Subcutaneous adipose tissue (tissue), 4 donors: ENCODE results near the gene LST1. TPM values are rescaled to one million over a fixed set of nuclear protein-coding genes. Genes with fewer than 3 reads are reported as not detected.

Experiments used
- total RNA-seq, 4 donors: library from RNA; depleted of rRNA; stranded (reverse); fragments of >200 nt; gene quantifications; one replicate each; pipeline ENCODE4 v1.1.0, GENCODE V29; 2016
- TF ChIP-seq, protein P1 (sequence below): fragments of 450-650 bp; IDR thresholded peaks from one replicate; pipeline ENCODE4 v1.5.1; 2016; ENCODE audit warnings: low read depth, mild to moderate bottlenecking, control low read depth, antibody characterized with exemption, moderate library complexity

The LST1 gene
- total RNA-seq, 4 donors from 2014 or later = 10.4 to 53.9 (median 12.5) TPM

DNA sequence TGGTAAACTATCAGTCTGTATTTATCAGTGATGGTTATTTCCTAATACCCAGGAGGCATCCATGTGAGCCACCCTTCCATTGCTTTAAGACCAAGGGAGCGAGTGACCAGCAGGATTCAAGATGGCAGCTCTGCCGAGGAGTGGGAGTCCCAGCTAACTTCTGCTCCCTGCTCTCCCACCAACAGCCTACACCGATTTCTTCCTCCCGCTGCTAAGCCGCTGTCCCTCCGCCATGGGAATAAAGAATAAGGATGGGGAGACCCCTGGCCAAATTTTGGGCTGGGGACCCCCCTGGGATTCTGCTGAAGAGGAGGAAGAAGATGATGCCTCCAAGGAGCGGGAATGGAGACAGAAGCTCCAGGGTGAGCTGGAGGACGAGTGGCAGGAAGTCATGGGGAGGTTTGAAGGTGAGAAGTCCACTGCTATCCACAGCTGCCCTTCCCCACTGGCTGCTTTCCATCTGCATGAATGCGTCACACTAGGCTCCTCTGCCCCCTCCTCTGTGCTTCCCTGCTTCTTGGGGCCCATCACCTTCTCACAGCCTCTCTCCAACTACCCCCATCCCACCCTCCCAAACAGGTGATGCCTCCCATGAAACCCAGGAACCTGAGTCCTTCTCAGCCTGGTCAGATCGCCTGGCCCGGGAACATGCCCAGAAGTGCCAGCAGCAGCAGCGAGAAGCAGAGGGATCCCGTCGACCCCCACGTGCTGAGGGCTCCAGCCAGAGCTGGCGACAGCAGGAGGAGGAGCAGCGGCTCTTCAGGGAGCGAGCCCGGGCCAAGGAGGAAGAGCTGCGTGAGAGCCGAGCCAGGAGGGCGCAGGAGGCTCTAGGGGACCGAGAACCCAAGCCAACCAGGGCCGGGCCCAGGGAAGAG, 28.4 kb upstream of the LST1 start:
- TF ChIP-seq, protein P1, sequence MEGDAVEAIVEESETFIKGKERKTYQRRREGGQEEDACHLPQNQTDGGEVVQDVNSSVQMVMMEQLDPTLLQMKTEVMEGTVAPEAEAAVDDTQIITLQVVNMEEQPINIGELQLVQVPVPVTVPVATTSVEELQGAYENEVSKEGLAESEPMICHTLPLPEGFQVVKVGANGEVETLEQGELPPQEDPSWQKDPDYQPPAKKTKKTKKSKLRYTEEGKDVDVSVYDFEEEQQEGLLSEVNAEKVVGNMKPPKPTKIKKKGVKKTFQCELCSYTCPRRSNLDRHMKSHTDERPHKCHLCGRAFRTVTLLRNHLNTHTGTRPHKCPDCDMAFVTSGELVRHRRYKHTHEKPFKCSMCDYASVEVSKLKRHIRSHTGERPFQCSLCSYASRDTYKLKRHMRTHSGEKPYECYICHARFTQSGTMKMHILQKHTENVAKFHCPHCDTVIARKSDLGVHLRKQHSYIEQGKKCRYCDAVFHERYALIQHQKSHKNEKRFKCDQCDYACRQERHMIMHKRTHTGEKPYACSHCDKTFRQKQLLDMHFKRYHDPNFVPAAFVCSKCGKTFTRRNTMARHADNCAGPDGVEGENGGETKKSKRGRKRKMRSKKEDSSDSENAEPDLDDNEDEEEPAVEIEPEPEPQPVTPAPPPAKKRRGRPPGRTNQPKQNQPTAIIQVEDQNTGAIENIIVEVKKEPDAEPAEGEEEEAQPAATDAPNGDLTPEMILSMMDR = no peak

DNA sequence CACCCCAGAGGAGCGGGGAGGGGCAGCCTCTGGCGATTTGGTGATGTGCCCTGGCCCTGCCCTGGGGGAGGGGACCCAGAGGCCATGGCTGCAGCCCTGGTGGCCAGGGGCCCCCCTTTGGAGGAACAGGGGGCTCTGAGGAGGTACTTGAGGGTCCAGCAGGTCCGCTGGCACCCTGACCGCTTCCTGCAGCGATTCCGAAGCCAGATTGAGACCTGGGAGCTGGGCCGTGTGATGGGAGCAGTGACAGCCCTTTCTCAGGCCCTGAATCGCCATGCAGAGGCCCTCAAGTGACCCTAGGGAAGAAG, 27.8 kb upstream of the LST1 start:
- TF ChIP-seq, protein P1 = no peak

DNA sequence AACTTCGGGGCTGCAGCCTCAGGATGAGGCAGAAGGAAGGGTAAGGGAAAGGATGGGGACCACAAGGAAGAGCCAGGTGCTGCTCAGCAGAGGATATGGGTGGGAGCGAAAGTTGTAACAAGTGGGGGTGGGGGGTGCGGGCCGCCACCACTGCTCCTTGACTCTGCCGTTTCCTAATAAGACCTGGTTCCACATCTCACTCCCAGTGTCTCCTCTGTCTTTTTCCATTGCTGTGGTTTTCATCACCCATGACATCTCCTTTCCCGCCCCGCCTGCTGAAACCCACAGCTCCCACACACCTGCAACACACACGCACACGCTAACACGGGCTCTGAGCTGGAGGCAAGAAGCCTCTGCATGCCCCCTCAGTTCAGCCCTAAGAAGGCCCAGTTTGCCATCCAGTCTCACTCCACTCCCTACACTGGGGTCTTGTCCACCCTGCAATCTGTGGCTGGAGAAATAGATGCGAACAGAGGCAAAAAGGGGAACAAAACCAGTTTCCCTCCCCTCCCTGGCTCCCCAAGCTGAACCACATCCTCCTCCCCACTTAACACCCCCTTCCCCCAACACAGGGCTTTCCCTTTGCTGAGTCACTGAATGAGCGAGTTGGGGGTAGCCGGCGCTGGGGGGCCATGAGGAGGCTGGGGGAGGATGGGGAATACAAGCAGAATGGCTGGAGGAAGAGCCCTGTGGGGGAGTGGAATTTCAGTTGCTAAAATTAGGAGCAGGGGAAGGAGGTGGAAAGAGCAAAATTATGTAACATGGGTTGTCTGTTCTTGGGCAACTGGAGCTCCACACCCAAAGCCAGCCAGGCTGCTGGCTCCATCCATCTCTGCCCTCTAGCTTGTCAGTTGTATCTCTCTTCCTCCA, 27.2 kb upstream of the LST1 start:
- TF ChIP-seq, protein P1 = no peak

DNA sequence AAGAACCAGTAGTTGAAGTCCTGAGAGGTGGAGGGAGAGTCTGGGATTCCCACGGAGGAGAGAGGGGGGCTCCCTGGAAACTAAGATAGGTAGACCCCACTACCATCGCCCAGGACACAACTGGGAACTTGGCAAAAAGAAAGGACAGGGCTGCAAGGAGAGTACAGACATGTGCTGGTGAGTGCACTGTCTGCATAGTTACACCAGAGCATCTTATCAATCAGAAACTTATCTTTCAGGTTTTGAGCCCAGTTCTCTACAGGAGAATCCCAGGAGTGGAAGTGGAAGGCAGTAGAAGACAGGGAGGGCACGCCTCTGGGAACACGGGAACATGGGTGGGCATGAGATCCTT, 26.5 kb upstream of the LST1 start:
- TF ChIP-seq, protein P1 = no peak

DNA sequence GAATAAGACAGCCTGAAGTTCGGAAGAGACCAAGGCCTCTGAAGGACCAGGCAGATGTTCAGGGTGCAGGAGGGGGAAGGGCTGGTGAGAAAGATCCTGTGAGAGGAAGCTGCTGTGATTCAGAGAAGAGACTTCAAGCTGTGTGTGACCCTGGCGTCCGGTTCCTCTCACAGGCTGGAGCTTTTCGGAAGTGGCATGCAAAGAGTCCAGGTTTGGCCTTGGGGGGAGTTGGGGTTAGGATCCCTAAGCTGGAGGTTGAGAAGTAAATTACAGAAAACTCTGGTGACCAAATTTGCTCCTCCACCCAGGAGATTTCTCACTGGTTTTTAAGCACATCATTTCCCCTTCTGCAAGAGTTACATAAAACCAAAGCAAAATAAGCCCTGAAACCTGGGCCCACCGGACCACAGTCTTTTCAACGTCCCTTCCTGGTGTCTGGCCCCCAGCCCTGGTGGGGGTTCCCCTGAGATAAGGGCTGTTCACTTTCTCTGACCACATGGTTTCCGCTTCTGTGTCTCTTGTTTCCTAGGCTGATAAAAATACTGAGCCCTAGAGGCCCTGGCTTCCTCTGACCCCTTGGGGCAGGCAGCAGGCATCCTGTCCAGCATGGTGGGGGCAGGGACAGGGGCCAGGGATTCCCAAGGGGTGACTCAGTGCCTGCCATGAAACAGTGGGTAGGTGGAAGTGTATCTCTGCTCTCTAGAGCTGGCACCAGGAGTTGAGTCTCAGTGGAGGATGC, 25.9 kb upstream of the LST1 start:
- TF ChIP-seq, protein P1 = no peak

DNA sequence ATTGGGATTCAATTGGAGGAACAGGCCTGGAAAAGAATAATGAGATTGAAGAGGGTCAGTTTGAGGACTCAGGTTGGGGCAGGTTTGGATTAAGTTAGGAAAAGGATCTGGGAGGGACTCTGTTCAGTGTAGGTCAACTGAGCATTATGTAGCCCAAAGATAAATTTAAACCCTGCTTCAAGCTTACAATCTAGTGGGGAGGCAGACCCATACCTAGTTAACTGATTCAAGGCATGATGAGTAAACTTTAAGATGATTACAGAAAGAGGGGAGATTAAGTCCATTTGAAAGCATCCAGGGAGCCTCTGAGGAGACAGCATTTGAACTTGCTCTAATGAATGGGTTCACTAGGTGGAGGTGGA, 25.4 kb upstream of the LST1 start:
- TF ChIP-seq, protein P1 = no peak
